Esophagus squamous epithelium (tissue), 4 donors: ENCODE measurements around the gene FLVCR2.

Experiments
- POLR2A ChIP-seq, 4 donors: fragments of 450-650 bp; IDR thresholded peaks; one replicate each; pipeline ENCODE4 v1.6.1; 2017; ENCODE audit warnings: antibody characterized with exemption in 4 of 4, mild to moderate bottlenecking in 4 of 4, moderate library complexity in 3 of 4
- TF ChIP-seq, protein P1 (sequence below), 6 experiments: fragments of 450-650 bp in 4 of 6; fragments of 200-600 bp in 2 of 6; sonication (generic) in 2 of 6; IDR thresholded peaks; one replicate each; pipeline ENCODE4 v1.5.1; 2016 to 2019; ENCODE audit warnings: antibody characterized with exemption in 6 of 6, mild to moderate bottlenecking in 4 of 6, moderate library complexity in 4 of 6

- TF ChIP-seq, protein P1, sequence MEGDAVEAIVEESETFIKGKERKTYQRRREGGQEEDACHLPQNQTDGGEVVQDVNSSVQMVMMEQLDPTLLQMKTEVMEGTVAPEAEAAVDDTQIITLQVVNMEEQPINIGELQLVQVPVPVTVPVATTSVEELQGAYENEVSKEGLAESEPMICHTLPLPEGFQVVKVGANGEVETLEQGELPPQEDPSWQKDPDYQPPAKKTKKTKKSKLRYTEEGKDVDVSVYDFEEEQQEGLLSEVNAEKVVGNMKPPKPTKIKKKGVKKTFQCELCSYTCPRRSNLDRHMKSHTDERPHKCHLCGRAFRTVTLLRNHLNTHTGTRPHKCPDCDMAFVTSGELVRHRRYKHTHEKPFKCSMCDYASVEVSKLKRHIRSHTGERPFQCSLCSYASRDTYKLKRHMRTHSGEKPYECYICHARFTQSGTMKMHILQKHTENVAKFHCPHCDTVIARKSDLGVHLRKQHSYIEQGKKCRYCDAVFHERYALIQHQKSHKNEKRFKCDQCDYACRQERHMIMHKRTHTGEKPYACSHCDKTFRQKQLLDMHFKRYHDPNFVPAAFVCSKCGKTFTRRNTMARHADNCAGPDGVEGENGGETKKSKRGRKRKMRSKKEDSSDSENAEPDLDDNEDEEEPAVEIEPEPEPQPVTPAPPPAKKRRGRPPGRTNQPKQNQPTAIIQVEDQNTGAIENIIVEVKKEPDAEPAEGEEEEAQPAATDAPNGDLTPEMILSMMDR (IDR thresholded peaks at IDR 0.05) = no peak
- no peak for TF ChIP-seq POLR2A (IDR thresholded peaks at IDR 0.05)
Measured at GRCh38 chr14:75648066-75648838, 69.8 kb downstream of the FLVCR2 start.
